H9 (cell line): Measurements from ENCODE around the gene PLA2G2E. TPM values are rescaled to one million over a fixed set of nuclear protein-coding genes. Genes with fewer than 3 reads are reported as not detected.

Experiments
- DNase-seq: peaks from one replicate; pipeline ENCODE4 v3.0.0-alpha.2; 2017
- H2AFZ ChIP-seq: one replicate; pipeline ENCODE4 v1.6.1; 2013; ENCODE audit warnings: mild to moderate bottlenecking, low read length, control low read depth, moderate library complexity
- H2AK5ac ChIP-seq: 2 replicates; pipeline ENCODE4 v1.6.1; 2013; ENCODE audit warnings: low read length, control low read depth, mixed read lengths; ENCODE audit not compliant: insufficient read length
- H2BK120ac ChIP-seq: one replicate; pipeline ENCODE4 v1.6.1; 2013; ENCODE audit warnings: low read depth, mild to moderate bottlenecking, low read length, control low read depth, inconsistent platforms; ENCODE audit not compliant: poor library complexity, severe bottlenecking
- H2BK12ac ChIP-seq: 2 replicates; pipeline ENCODE4 v1.6.1; 2013; ENCODE audit warnings: low read length, control low read depth, mixed read lengths, low read depth; ENCODE audit not compliant: insufficient read length
- H2BK15ac ChIP-seq: 2 replicates; pipeline ENCODE4 v1.6.1; 2013; ENCODE audit warnings: low read depth, low read length, control low read depth
- H2BK20ac ChIP-seq: one replicate; pipeline ENCODE4 v1.6.1; 2013; ENCODE audit warnings: low read depth, mild to moderate bottlenecking, low read length, control low read depth, inconsistent platforms; ENCODE audit not compliant: poor library complexity, severe bottlenecking
- H2BK5ac ChIP-seq: 2 replicates; pipeline ENCODE4 v1.6.1; 2013; ENCODE audit warnings: low read length, control low read depth, mixed read lengths; ENCODE audit not compliant: insufficient read length
- H3K14ac ChIP-seq: 2 replicates; pipeline ENCODE4 v1.6.1; 2013; ENCODE audit warnings: low read length, control low read depth; ENCODE audit not compliant: insufficient read depth
- H3K18ac ChIP-seq: 2 replicates; pipeline ENCODE4 v1.6.1; 2013; ENCODE audit warnings: low read depth, mild to moderate bottlenecking, mixed read lengths, low read length, control low read depth; ENCODE audit not compliant: insufficient read length
- H3K23ac ChIP-seq: 2 replicates; pipeline ENCODE4 v1.6.1; 2013; ENCODE audit warnings: low read length, control low read depth, mixed read lengths, low read depth; ENCODE audit not compliant: insufficient read length
- H3K23me2 ChIP-seq: 2 replicates; pipeline ENCODE4 v1.6.1; 2013; ENCODE audit warnings: low read depth, mild to moderate bottlenecking, mixed read lengths, low read length, control low read depth; ENCODE audit not compliant: insufficient read length, poor library complexity, severe bottlenecking
- H3K27ac ChIP-seq: 2 replicates; pipeline ENCODE4 v1.5.1; 2013; ENCODE audit warnings: low read length, control low read depth, mixed read lengths, low read depth; ENCODE audit not compliant: insufficient read length
- H3K27me3 ChIP-seq: 2 replicates; pipeline ENCODE4 v1.6.1; 2013; ENCODE audit warnings: low read length, control low read depth, inconsistent platforms; ENCODE audit not compliant: insufficient read depth
- H3K4ac ChIP-seq: 2 replicates; pipeline ENCODE4 v1.6.1; 2013; ENCODE audit warnings: low read depth, mild to moderate bottlenecking, control low read depth, inconsistent platforms, low read length, moderate library complexity
- H3K4me1 ChIP-seq: 2 replicates; pipeline ENCODE4 v1.6.1; 2013; ENCODE audit warnings: low read length, control low read depth, inconsistent platforms; ENCODE audit not compliant: insufficient read depth
- H3K4me2 ChIP-seq: 2 replicates; pipeline ENCODE4 v1.6.1; 2013; ENCODE audit warnings: low read length, control low read depth, mixed read lengths; ENCODE audit not compliant: insufficient read length, insufficient read depth
- H3K56ac ChIP-seq: 2 replicates; pipeline ENCODE4 v1.6.1; 2013; ENCODE audit warnings: low read depth, mild to moderate bottlenecking, mixed read lengths, low read length, control low read depth; ENCODE audit not compliant: insufficient read length
- H3K79me1 ChIP-seq: 2 replicates; pipeline ENCODE4 v1.6.1; 2013; ENCODE audit warnings: low read depth, mild to moderate bottlenecking, moderate library complexity, low read length, control low read depth, inconsistent platforms; ENCODE audit not compliant: insufficient read depth, poor library complexity, severe bottlenecking
- H3K79me2 ChIP-seq: 2 replicates; pipeline ENCODE4 v1.6.1; 2013; ENCODE audit warnings: low read length, control low read depth, inconsistent platforms; ENCODE audit not compliant: insufficient read depth
- H3K9ac ChIP-seq: 2 replicates; pipeline ENCODE4 v1.6.1; 2013; ENCODE audit warnings: low read length, control low read depth, mixed read lengths; ENCODE audit not compliant: insufficient read length; ENCODE audit errors: extremely low read depth
- H3K9me3 ChIP-seq: one replicate; pipeline ENCODE4 v1.6.1; 2013; ENCODE audit warnings: low read depth, low read length, inconsistent platforms; ENCODE audit not compliant: control insufficient read depth
- H3T11ph ChIP-seq: one replicate; pipeline ENCODE4 v1.6.1; 2013; ENCODE audit warnings: mild to moderate bottlenecking, low read length, control low read depth, inconsistent platforms
- H4K20me1 ChIP-seq: one replicate; pipeline ENCODE4 v1.6.1; 2013; ENCODE audit not compliant: control insufficient read depth, insufficient read length, insufficient read depth
- H4K5ac ChIP-seq: 2 replicates; pipeline ENCODE4 v1.6.1; 2013; ENCODE audit warnings: low read depth, mild to moderate bottlenecking, mixed read lengths, low read length, control low read depth; ENCODE audit not compliant: insufficient read length
- H4K8ac ChIP-seq: replicated peaks from 2 replicates; pipeline ENCODE4 v1.6.1; 2013; ENCODE audit warnings: low read length, control low read depth, mixed read lengths, low read depth; ENCODE audit not compliant: insufficient read length
- H4K91ac ChIP-seq: 2 replicates; pipeline ENCODE4 v1.6.1; 2013; ENCODE audit warnings: low read depth, mild to moderate bottlenecking, moderate library complexity, mixed read lengths, low read length, control low read depth; ENCODE audit not compliant: insufficient read length
- H3K27ac Mint-ChIP-seq, 3 experiments: 2 replicates in 2 of 3; 3 replicates in 1 of 3; pipeline ENCODE4 v1.8.0; 2020 to 2021; ENCODE audit warnings: mixed read lengths in 3 of 3, mild to moderate bottlenecking in 1 of 3, moderate library complexity in 1 of 3
- H3K27me3 Mint-ChIP-seq: 2 replicates; pipeline ENCODE4 v1.8.0; 2021; ENCODE audit warnings: low read depth, mild to moderate bottlenecking, moderate library complexity, mixed read lengths
- H3K36me3 Mint-ChIP-seq, 3 experiments: 2 replicates in 2 of 3; 3 replicates in 1 of 3; pipeline ENCODE4 v1.8.0; 2020 to 2021; ENCODE audit warnings: low read depth in 3 of 3, mixed read lengths in 3 of 3; ENCODE audit not compliant: insufficient read depth in 1 of 3
- H3K4me1 Mint-ChIP-seq, 2 experiments: 2 replicates each; pipeline ENCODE4 v1.8.0; 2020; ENCODE audit warnings: mixed read lengths in 2 of 2
- H3K4me3 Mint-ChIP-seq, 2 experiments: 2 replicates in 1 of 2; 3 replicates in 1 of 2; pipeline ENCODE4 v1.8.0; 2020 to 2021; ENCODE audit warnings: mild to moderate bottlenecking in 2 of 2, mixed read lengths in 2 of 2, moderate library complexity in 1 of 2
- H3K9me3 Mint-ChIP-seq, 2 experiments: 2 replicates in 1 of 2; 3 replicates in 1 of 2; pipeline ENCODE4 v1.8.0; 2020; ENCODE audit warnings: mild to moderate bottlenecking in 2 of 2, mixed read lengths in 2 of 2, moderate library complexity in 1 of 2
- WGBS: extraction: QIAGEN DNeasy Blood & Tissue Kit; methylation state at CpG from one replicate; pipeline ENCODE4 v1.1.7; 2013; ENCODE audit warnings: missing lambda C conversion rate, low lambda C conversion rate, mixed read lengths; ENCODE audit not compliant: insufficient read length; ENCODE audit errors: extremely low coverage; 5-methylcytosine and 5-hydroxymethylcytosine counted together
- total RNA-seq: library from RNA; stranded (reverse); gene quantifications from 2 replicates; pipeline ENCODE4 v1.2.1, GENCODE V29; 2021
- TF ChIP-seq, protein P1 (sequence below): fragments of 200-600 bp; sonication (generic); conservative IDR thresholded peaks from 3 replicates; pipeline ENCODE4 v1.8.0; 2021; ENCODE audit warnings: antibody characterized with exemption, mild to moderate bottlenecking

The PLA2G2E gene
- total RNA-seq, 1 experiment from 2014 or later = not detected

DNA sequence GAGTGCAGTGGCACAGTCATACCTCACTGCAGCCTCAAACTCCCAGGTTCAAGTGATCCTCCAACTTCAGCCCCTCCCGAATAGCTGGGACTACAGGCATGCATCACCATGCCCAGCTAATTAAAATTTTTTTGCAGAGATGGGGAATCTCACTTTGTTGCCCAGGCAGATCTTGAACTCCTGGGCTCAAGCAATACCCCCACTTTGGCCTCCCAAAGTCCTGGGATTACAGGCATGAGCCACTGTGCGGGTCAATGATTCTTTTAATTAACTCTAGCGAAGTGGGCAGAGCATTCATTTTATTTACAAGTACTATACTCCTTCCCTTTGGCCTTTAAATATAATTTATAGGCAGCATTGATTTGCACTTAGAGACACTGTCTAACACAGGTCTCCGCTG, 43.8 kb downstream of the PLA2G2E start:
- Mint-ChIP-seq H3K9me3 (peaks cover 0 to 7% of the 10 kb centered on the region in 2 experiments; a peak in 2 of 5 replicates), H3K4me3 (no peak overlapping the region)
- WGBS = no CpG with 5 or more reads among the region's 4 CpGs

More for the DNA sequence above, 43.8 kb downstream of the PLA2G2E start:
- H3K79me1 ChIP-seq = no peaks in the 10 kb centered on the region
- no peak overlapping the region for H4K5ac ChIP-seq
- no peak overlapping the region for H3K27ac ChIP-seq
- TF ChIP-seq, protein P1, sequence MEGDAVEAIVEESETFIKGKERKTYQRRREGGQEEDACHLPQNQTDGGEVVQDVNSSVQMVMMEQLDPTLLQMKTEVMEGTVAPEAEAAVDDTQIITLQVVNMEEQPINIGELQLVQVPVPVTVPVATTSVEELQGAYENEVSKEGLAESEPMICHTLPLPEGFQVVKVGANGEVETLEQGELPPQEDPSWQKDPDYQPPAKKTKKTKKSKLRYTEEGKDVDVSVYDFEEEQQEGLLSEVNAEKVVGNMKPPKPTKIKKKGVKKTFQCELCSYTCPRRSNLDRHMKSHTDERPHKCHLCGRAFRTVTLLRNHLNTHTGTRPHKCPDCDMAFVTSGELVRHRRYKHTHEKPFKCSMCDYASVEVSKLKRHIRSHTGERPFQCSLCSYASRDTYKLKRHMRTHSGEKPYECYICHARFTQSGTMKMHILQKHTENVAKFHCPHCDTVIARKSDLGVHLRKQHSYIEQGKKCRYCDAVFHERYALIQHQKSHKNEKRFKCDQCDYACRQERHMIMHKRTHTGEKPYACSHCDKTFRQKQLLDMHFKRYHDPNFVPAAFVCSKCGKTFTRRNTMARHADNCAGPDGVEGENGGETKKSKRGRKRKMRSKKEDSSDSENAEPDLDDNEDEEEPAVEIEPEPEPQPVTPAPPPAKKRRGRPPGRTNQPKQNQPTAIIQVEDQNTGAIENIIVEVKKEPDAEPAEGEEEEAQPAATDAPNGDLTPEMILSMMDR = no peak
- H2BK20ac ChIP-seq = no peak overlapping the region
- no peak overlapping the region for H3K9ac ChIP-seq
- no peak overlapping the region for H3K56ac ChIP-seq
- no peak overlapping the region for H3K18ac ChIP-seq
- Mint-ChIP-seq H3K36me3 (no peaks in the 10 kb centered on the region; a peak in 2 of 7 replicates), H3K27me3 (no peaks in the 10 kb centered on the region; the same call in none of the 2 replicates), H3K27ac (no peak overlapping the region), H3K4me1 (peaks cover 18 to 22% of the 10 kb centered on the region in 2 experiments)
- no peaks in the 10 kb centered on the region for H3K9me3 ChIP-seq
- H4K8ac ChIP-seq = no peak overlapping the region
- H2BK120ac ChIP-seq = no peak overlapping the region
- H3K23ac ChIP-seq = no peak overlapping the region
- no peak overlapping the region for H2BK15ac ChIP-seq
- H3K4me1 ChIP-seq = no peaks in the 10 kb centered on the region
- H3K23me2 ChIP-seq = peaks cover 7% of the 10 kb centered on the region
- no peak overlapping the region for H3K4ac ChIP-seq
- H4K91ac ChIP-seq = no peak overlapping the region
- no peak overlapping the region for H3K14ac ChIP-seq
- no peak overlapping the region for H3T11ph ChIP-seq
- peaks cover 12% of the 10 kb centered on the region; the same call in 1 of the 2 replicates for H3K79me2 ChIP-seq
- no peak overlapping the region for H2AFZ ChIP-seq
- no peak overlapping the region for H2BK12ac ChIP-seq
- H2AK5ac ChIP-seq = no peak overlapping the region
- H3K27me3 ChIP-seq = no peaks in the 10 kb centered on the region
- H2BK5ac ChIP-seq = no peak overlapping the region
- no peaks in the 10 kb centered on the region for H4K20me1 ChIP-seq
- H3K4me2 ChIP-seq = no peak overlapping the region
- no peak for DNase-seq
